ENCODE measurements around the gene BPIFB3. TPM values are rescaled to one million over a fixed set of nuclear protein-coding genes. Genes with fewer than 3 reads are reported as not detected.

BPIFB3 gene
- total RNA-seq, 1 experiment from 2014 or later, result 0.26 TPM

DNA sequence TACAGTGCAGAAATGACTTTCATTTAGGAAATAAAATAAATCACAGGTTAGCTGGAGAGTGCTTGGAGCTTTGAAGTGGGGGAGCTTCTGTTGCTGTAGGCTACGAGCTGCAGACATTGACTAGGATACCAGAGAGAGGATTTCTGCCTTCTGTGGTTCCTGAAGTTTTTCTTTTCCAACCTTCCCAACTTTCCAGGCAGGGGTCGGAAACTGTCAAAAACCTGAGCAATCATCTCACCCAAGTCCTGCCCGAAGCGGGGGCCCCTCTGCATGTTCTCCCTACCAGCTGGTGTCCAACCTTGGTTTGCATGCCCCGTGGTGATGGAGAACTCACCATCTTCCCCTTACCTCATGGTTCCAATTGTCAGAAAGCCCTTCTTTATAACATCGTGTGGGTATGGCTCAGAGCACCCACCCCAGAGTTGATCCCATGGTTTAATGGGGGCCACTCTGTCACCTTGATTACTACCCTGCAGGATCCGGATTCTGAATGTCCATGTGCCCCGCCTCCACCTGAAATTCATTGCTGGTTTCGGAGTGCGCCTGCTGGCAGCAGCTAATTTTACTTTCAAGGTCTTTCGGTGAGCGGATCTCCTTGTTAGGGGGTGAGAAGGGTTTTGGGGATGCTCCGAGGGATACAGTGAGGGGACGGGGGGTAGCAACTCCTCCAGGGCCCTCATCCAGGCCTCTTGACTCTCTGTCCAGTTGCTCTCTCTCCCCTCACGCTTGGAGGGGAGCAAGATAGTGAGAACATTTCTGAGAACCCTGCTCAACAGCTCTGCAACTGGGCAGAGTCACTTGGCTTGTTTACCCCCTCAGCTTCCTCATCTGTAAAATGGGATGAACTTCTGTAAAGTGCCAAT is 41.1 kb upstream of the BPIFB3 start:
- H3K27ac ChIP-seq, result no peak overlapping the region
- peaks cover 21% of the 10 kb centered on the region for H3K4me1 ChIP-seq
- DNase-seq, result no peak
- H3K36me3 ChIP-seq, result no peaks in the 10 kb centered on the region
- no peak overlapping the region for H3K4me3 ChIP-seq
- H3K27me3 ChIP-seq, result 0 out of 2 replicates have a peak, but pooled peaks cover 4% of the 10 kb centered on the region
- H3K9me3 ChIP-seq (replicated peaks), result no peaks in the 10 kb centered on the region

DNA sequence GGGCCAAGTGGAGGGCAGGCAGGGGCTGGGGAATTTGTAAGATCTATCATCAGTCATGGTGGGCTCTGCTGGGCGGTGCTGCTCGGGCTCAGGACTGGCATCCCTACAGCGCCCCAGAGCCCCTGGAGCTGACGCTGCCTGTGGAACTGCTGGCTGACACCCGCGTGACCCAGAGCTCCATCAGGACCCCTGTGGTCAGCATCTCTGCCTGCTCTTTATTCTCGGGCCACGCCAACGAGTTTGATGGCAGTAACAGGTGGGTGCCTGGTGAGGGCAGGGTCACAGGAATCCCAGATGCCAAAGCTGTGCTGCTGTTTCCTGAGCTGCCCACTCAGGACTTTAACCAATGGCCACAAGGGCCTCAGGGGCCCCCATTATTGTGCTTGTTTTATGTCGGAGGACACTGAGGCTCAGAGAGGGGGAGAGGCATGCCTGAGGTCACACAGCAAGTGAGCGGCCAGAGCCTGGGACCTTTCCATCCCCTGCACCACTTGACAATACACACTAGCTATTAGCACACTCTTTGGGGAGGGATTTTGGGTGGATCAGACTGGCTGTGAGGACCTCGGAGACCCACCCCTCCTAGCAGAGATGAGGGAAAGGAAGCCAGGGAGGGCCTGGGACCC is 39.9 kb upstream of the BPIFB3 start:
- Histone ChIP-seq H3K4me3 (no peak overlapping the region), H3K4me1 (peaks cover 21% of the 10 kb centered on the region), H3K27ac (no peak overlapping the region), H3K27me3 (peaks cover 4% of the 10 kb centered on the region; the same call in 1 of the 2 replicates), H3K36me3 (no peaks in the 10 kb centered on the region), H3K9me3 (replicated peaks) (no peaks in the 10 kb centered on the region)
- peak; percentile 63 to 64 for DNase-seq

DNA sequence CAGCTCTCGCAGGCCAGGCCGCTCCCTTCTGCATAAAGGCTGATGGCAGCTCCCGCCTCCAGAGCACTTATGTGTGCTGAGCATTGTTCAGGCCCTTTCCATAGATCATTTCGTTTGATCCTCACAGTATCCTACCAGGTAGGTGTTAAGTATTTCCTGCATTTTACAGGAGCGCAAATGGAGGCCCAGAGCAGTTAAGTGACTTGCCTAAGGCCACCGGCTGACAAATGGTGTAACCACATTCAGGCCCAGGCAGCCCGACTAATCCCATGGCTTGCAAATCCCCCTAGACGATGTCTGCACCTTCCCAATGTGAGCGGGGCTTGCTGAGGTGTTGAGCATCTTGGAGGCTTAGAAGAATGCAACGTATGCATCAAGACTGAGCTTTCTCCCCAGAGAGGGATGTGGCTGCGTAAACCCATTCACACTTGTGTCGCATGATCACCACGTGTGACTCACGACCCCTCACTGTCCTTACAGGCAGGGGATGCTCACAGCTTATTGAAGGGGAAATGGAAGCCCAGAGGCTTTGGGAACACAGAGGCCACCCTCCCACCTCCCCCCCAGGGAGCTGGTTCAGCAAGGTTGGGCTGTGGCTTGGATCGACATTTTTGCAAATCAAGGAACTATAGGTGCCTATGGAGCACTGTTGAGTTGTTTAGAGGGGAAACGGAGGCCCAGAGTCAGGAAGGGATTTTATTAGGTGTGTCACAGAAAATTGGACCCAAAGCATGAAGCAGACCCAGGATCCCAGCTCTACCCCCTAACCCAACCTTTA is 39.2 kb upstream of the BPIFB3 start:
- H3K4me3 ChIP-seq, result no peak overlapping the region
- DNase-seq, result peak; percentile 22 to 33
- H3K9me3 ChIP-seq (replicated peaks), result no peaks in the 10 kb centered on the region
- H3K27ac ChIP-seq, result no peak overlapping the region
- no peaks in the 10 kb centered on the region for H3K36me3 ChIP-seq
- H3K27me3 ChIP-seq, result peaks cover 4% of the 10 kb centered on the region; the same call in 1 of the 2 replicates
- H3K4me1 ChIP-seq, result peaks cover 16% of the 10 kb centered on the region

DNA sequence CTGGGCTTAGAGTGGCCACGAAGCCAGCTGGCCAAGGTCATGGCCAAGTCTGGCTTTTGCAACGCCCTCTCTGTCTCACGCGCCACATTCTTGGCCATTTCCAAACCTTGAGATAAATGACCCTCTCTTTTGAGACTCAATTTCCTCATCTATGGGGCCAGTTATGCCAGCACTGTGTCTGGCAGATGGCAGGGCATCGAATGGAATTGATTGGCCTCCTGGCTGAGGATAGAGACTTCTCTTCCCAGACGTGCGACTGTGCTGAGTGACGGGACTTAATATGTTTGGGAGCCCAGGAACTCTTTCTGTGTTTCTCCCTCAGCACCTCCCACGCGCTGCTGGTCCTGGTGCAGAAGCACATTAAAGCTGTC is 38.6 kb upstream of the BPIFB3 start:
- Histone ChIP-seq H3K36me3 (no peaks in the 10 kb centered on the region), H3K27me3 (peaks cover 4% of the 10 kb centered on the region), H3K9me3 (replicated peaks) (no peaks in the 10 kb centered on the region), H3K27ac (no peak overlapping the region), H3K4me3 (no peak overlapping the region), H3K4me1 (peaks cover 13% of the 10 kb centered on the region)
- no peak for DNase-seq

DNA sequence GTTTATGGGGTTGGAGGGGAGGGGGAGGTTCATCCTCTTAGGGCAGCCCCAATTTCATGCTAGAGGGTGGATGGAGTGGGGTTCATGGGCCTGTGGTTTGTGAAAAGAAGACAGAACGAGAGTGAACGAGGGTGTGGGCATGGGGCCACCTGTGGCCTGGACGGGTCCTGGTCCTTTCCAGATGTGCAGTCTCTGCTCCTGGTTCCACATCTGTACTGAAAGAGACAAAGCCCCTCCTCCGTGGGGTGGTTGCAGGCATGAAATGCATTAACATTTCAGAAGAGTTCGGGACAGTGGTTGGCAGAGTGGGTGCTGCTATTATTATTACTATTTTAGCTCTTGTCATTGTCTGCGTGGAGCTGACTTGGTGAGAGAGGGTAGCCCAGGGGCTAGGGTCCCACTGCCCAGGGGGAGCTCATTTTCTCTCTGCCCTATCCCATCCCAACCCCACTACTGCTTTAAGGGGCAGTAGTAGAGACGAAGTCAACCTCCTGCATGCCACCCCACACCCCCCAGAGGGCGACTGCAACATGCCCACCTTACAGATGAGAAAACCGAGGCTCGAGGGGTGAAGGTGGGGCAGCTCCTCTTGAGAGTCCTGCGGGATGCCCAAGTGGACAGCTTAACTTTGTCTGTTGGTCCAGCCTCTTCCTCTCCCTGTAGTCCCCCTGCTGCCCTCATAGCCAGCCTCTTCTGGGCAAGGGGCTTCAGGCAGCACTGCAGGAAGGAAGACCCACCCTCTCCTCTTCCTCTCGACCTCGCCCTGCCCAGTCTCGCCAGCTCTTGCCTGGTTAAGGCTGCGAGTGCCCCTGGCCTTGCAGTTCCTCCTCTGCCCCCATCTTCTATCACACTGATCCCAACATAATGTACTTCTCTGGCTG is 37.8 kb upstream of the BPIFB3 start:
- Histone ChIP-seq H3K36me3 (no peaks in the 10 kb centered on the region), H3K27ac (no peak overlapping the region), H3K27me3 (peaks cover 4% of the 10 kb centered on the region), H3K4me1 (peaks cover 13% of the 10 kb centered on the region), H3K9me3 (replicated peaks) (no peaks in the 10 kb centered on the region), H3K4me3 (no peak overlapping the region)
- no peak for DNase-seq

DNA sequence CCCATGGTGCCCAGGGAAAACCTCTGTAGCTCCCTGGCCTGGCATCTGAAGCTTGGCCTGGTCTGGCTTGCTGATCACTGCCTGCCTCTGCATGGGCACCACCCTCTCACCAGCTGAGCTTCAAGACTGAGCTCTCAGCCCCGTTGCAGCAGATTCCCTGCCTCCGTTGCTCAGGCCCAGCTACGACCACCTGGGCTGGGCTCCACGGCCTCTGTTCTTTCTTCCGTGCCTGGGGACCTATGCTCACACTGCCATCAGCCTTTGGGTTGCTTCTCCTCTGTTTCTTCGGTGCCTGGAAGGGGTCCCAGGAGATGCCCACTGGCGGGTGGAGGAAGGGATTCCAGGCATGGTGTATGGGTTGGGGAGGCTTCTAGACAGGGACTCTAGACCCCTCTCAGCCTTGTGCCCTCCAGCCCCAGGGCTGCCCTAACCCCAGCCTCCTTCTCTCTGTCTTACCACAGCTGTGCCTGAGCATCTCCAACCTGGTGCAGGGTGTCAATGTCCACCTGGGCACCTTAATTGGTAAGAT is 37.1 kb upstream of the BPIFB3 start:
- Histone ChIP-seq H3K9me3 (replicated peaks) (no peaks in the 10 kb centered on the region), H3K36me3 (no peaks in the 10 kb centered on the region), H3K27ac (no peak overlapping the region), H3K4me1 (peaks cover 13% of the 10 kb centered on the region), H3K27me3 (peaks cover 4% of the 10 kb centered on the region), H3K4me3 (no peak overlapping the region)
- DNase-seq, result no peak

DNA sequence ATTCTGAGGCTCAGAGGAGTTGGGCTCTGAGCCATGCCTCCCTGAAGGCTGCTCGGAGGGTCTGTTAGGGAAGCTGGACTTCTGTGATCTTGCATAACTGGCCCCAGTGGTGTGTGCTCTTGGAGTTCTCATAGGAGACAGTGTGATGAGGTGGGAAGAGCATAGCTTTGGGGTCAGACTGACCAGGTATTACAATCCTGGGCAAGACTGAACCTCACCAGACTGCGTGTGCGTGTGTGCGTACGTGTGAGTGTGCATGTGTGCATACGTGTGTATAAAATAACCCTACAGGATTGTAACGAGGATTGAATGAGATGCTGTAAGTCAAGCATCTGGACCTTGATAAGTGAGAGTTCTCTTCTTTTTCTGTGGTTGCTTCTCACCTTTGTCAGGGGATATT is 36.2 kb upstream of the BPIFB3 start:
- H3K9me3 ChIP-seq (replicated peaks), result no peaks in the 10 kb centered on the region
- H3K27me3 ChIP-seq, result peaks cover 4% of the 10 kb centered on the region
- no peak overlapping the region for H3K27ac ChIP-seq
- no peak overlapping the region for H3K4me3 ChIP-seq
- no peaks in the 10 kb centered on the region for H3K36me3 ChIP-seq
- no peak for DNase-seq
- peaks cover 13% of the 10 kb centered on the region for H3K4me1 ChIP-seq

DNA sequence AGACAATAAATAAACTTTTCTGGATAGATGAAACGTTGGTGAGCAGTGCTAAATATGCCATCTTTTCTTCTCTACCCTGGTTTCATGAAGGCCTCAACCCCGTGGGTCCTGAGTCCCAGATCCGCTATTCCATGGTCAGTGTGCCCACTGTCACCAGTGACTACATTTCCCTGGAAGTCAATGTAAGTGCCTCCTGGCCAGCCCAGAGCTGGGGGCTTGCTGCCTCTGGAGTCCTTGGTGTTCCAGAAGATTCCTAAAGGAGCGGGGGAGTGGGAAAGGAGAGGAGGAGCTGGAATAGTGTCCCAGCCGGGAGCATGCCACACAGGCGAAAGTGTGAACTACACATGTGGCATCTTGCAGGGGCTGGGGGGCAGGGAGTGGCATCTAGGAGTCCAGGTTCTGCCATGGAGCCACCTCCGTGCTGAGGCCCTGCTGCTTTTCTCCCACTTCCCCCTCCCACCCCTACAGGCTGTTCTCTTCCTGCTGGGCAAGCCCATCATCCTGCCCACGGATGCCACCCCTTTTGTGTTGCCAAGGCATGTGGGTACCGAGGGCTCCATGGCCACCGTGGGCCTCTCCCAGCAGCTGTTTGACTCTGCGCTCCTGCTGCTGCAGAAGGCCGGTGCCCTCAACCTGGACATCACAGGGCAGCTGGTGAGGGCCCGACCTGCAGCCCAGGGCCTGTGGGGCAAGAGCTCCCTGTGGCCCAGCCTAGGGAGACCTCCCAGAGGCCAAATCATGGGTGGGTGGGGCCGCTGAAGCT is 35.4 kb upstream of the BPIFB3 start:
- Histone ChIP-seq H3K27me3 (peaks cover 4% of the 10 kb centered on the region), H3K27ac (no peak overlapping the region), H3K4me3 (no peak overlapping the region), H3K36me3 (no peaks in the 10 kb centered on the region), H3K9me3 (replicated peaks) (no peaks in the 10 kb centered on the region), H3K4me1 (peaks cover 13% of the 10 kb centered on the region)
- DNase-seq, result no peak

DNA sequence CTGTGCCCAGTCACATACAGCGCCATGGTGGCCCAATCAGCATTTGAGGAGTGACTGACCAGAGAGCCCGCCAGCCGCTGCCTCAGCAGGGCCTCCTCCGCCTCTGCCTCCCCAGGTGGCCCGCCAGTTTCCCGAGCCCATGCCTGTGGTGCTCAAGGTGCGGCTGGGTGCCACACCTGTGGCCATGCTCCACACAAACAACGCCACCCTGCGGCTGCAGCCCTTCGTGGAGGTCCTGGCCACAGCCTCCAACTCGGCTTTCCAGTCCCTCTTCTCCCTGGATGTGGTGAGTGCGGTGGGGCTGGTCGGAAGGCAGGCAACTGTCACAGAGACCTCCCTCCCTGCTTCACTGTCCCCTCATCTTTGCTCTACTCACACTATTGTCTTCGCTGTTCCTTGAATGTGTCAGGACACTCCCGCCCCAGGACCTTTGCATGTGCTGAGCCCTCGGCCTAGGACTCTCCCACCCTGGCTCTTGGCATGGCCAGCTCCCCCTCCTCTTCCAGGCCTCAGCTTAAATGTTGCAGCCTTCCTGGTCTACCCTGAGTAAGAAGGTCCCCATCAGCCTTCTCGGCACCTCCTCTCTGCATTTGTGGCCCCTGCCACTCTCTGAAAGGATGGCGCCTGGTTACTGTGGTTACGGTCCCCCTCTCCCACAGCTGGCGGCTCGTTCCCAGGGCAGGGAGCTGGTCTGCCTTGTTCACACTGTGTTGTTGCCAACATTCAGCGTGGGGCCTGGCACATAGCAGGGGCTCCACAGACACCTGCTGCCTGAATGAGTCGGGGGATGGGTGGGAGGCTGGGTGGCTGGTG is 34.0 kb upstream of the BPIFB3 start:
- Histone ChIP-seq H3K4me3 (no peak overlapping the region), H3K4me1 (peaks cover under 1% of the 10 kb centered on the region; the same call in 1 of the 2 replicates), H3K9me3 (replicated peaks) (no peaks in the 10 kb centered on the region), H3K27ac (no peak overlapping the region), H3K27me3 (peaks cover 4% of the 10 kb centered on the region), H3K36me3 (no peaks in the 10 kb centered on the region)
- DNase-seq, result no peak

DNA sequence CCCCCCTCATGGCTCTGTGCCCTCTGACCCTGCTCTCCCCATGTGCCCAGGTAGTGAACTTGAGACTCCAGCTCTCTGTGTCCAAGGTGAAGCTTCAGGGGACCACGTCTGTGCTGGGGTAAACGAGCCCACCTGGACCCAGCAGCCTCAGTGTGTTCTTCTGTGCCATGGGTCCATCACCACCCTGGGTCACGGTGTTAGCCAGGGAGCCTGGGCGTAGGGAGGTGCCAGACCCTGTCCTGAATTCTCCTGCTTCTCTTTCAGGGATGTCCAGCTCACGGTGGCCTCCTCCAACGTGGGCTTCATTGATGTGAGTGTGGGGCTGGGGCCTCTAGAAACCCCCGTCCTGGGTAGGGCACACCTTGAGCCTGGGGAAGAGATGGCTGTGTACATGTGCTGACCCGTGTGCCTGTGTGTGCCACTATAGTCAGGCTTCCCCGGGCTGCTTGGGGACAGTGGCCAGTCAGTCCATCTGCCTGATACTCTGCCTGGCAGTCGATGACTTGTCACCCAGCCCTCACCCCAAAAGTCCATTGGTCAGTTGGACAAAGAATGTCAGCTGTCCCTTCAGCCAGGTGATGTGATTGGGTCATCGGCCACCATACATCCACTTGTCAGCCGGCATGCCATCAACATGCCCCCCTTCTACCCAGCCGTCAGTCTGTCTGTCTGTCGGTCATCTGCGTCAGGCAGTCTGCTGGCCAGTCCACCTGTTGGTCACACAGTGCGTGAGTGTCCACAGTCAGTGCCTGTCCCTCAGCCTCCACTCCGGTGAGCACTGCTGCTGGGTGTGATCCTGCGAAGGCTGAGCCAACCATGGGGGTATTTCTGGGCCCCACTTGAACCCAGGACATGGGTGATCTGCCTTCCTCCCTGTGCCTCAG is 33.2 kb upstream of the BPIFB3 start:
- no peak for DNase-seq
- no peaks in the 10 kb centered on the region for H3K4me1 ChIP-seq

DNA sequence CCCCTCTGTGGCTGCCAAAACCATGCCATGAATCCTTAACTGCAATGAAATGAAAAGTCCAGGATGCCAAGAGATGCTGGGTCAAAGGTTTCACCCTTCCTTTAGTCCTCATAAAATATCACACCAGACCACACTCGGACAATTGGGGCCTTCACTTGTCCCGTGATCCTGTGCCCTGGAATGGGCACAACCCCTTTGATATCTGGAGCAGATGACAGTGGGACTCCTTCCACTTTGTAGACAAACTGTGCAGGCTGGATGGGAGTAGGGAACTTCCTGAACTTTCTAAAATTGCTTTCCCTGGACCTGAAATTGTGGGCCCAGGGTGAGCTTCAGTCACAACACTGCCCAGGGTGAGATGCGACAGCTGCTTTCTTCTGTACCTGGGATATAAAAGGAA is 31.8 kb upstream of the BPIFB3 start:
- Histone ChIP-seq H3K36me3 (no peaks in the 10 kb centered on the region), H3K4me1 (no peaks in the 10 kb centered on the region), H3K27me3 (peaks cover 4% of the 10 kb centered on the region), H3K4me3 (no peak overlapping the region), H3K9me3 (replicated peaks) (no peaks in the 10 kb centered on the region), H3K27ac (no peak overlapping the region)
- no peak for DNase-seq

More for the DNA sequence above, 33.2 kb upstream of the BPIFB3 start:
- no peak overlapping the region for H3K4me3 ChIP-seq
- H3K9me3 ChIP-seq (replicated peaks), result no peaks in the 10 kb centered on the region
- H3K27me3 ChIP-seq, result peaks cover 4% of the 10 kb centered on the region
- H3K36me3 ChIP-seq, result no peaks in the 10 kb centered on the region
- H3K27ac ChIP-seq, result no peak overlapping the region

DNA sequence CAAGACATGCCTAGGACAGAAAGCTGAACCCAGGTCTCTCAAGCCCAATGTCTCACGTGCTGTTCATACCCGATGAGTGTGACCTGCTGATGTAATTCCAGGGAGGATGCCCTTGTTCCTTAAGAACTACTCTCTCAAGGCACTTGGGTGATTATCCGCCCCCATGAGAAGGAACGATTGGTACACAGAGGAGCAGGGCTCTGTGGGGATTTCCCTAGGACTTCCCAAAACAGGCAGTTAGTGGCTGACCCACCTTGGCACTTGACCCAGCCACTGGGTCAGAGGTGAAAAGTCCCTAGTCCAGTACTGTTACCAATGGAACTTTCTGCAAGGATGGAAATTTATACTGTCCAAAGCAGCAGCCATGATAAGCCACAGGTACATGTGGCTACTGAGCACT is 31.4 kb upstream of the BPIFB3 start:
- Histone ChIP-seq H3K27ac (no peak overlapping the region), H3K36me3 (no peaks in the 10 kb centered on the region), H3K27me3 (peaks cover 1% of the 10 kb centered on the region), H3K4me3 (no peak overlapping the region), H3K9me3 (replicated peaks) (no peaks in the 10 kb centered on the region), H3K4me1 (no peaks in the 10 kb centered on the region)
- DNase-seq, result no peak

All from SJCRH30 (cell line).